GM12801 (cell line): Measurements from ENCODE around the gene PRR7.

Source experiments
- CTCF ChIP-seq: IDR thresholded peaks from one replicate; pipeline ENCODE4 v1.5.1; 2011; ENCODE audit warnings: control low read depth; ENCODE audit not compliant: insufficient read length; ENCODE audit errors: extremely low read depth

The PRR7 gene

DNA sequence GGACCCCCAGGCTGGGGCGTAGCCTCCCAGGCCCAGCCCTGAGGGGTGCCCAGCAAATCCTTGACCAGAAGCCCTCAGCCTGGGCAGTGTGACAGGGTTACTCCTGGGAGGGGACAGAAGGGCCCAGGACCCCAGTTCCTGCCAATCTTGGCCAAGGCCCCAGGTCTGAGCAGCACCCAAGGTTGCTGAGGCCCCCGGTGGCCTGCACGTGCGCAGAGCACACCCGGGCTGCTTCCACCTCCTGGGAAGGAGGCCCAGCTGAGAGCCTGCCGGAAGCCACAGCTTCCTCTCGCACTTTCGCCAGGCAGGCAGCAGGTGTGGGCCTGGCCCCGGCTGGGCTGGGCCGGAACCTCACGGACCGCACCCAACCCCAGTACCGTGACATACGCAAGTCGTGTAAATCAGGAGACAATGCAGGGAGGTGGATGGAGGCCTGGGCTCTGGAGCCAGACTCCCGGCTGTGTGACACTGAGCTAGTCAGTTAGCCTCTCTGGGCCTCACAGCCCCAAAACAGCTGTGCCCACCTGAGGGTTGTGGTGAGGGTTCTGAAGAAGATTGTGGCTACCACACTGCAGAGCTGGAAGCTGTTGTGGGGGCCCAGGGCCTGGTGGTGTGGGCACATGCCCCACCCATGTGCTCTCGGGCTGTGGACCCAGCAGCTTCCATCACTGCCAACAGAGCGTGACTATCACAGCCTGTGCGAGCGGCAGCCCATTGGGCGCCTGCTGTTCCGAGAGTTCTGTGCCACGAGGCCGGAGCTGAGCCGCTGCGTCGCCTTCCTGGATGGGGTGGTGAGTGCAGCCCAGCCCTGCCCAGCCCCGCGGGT is 15.1 kb upstream of the PRR7 start:
- TF ChIP-seq CTCF, result no peak

- TF ChIP-seq CTCF, result no peak
These were observed 14.3 kb upstream of the PRR7 start for GRCh38 chr5:177432143-177432838.

DNA sequence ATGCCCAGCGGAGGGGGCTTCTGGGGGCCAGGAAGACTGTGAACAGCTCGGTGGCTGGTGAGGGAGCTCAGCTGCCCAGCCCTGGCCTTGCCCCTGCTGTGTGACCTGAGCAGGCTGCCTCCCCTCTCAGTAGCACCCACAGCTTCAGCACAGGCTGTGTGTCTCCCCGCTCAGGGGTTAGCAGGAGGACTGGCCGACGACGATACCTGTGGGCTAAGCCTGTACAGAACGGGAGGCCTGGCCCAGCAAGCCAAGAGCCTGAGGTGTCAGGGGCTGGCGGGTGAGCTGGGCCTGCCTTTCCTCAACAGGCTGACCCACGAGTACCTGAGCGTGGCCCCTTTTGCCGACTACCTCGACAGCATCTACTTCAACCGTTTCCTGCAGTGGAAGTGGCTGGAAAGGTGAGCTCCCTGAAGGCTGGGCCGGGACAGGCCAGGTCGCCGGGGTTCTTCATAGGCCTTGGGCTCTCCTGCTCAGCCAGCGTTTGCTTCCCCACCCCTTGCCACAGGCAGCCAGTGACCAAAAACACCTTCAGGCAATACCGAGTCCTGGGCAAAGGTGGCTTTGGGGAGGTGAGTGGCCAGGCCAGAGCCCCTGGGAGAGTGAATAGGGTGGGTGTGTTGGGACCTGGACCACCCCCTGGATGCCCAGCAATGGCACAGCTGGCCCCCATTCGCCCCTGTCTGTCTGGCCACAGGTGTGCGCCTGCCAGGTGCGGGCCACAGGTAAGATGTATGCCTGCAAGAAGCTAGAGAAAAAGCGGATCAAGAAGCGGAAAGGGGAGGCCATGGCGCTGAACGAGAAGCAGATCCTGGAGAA is 13.6 kb upstream of the PRR7 start:
- TF ChIP-seq CTCF, result no peak

DNA sequence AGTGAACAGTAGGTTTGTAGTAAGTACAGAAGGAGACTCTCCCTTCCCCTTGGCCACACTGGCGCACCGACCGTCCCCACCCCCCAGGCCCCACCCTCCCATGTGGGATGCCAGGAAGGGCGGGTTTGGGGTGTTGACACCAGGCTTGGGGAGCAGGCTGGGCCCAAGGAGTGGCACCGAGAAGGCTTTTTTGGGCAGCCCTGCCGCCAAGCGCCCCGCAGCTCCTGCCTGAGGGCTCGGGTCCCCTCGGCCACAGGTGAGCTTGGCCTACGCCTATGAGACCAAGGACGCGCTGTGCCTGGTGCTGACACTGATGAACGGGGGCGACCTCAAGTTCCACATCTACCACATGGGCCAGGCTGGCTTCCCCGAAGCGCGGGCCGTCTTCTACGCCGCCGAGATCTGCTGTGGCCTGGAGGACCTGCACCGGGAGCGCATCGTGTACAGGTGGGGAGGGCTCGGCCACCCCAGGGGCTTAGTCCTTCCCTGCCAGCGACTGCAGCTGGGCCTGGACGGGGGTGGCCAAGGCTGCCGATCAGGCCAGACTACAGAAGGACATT is 12.9 kb upstream of the PRR7 start:
- TF ChIP-seq CTCF, result no peak

DNA sequence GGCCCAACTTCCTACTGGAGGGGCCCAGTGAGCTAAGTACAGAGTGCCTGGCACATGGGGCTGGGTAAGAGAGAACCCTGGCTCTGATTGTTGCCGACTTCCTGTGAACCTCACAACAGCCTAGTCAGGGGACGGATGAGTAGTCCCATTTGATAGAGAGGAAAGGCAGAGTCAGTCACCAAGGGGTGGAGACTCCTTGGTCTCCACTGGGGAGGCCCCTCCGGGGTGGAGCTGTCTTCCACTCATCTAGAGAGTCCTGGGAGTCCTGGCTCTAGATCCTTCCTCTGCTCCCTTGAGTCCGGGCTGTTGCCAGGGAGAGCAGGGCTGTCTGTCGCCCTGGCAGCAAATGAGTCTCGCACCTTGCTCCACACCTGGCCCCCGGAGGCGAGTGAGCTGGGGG is 12.2 kb upstream of the PRR7 start:
- TF ChIP-seq CTCF, result no peak

DNA sequence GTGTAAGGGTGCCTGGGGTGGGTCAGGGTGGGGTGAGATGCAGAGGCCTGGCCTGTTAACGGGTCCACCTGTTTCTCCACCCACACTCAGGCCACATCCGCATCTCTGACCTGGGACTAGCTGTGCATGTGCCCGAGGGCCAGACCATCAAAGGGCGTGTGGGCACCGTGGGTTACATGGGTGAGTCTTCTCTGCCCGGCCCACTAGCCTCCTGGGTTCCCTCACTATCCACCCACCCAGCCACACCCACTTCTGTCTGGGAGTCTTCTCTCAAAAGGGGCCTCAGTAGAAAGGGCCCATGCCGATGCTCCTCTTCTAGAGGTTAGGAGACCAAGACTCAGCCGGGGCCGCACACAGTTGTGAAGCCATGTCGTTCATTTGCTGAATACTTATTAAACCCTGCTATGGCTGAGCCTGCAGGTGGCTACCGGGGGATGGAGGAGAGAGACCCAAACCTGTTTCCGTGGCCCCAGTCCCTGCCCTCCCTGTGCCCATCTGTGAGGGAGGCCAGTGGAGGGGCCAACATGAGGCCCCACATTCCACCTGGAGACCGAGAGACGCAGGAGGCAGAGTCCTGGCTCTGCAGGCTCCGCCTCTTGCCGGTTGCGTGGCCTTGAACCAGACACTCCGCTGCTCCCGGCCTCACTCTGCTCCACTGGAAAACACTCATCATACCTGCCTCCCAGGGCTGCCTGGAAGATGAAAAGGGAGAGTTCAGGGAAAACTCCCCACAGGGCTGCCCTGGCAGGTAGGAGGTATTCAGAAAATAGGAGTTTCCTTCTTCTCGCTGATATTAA is 11.5 kb upstream of the PRR7 start:
- TF ChIP-seq CTCF, result no peak
